IMR-90 (cell line): ENCODE data around the gene KIF20B. TPM values are rescaled to one million over a fixed set of nuclear protein-coding genes. Genes with fewer than 3 reads are reported as not detected.

ENCODE experiments used
- ATAC-seq: fragments of 200-7000 bp; cut with Tn5 transposase; 2 replicates; pipeline ENCODE4 v1.9.1; 2020; ENCODE audit warnings: low read depth, mild to moderate bottlenecking, moderate library complexity
- BruUV-seq: library from RNA; stranded (reverse); fragments of 400-500 nt; replicated peaks from 2 replicates; lab custom pipeline; 2021; lab: Mats Ljungman, UMichigan
- CTCF ChIA-PET: fragments of 300-600 bp; formaldehyde crosslinking; extraction: SDS; loops from one replicate; lab custom pipeline; 2021; ENCODE audit warnings: antibody characterized with exemption; lab: Yijun Ruan, JAX
- POLR2A ChIA-PET: fragments of 300-600 bp; sonication (Branson Sonifier 250); formaldehyde crosslinking; loops from one replicate; lab custom pipeline; 2022; ENCODE audit warnings: antibody characterized with exemption; ENCODE audit not compliant: unreplicated experiment; lab: Charles Lee
- DNase-seq: peaks from one replicate; pipeline ENCODE4 v3.0.0; 2013
- H2AFZ ChIP-seq: replicated peaks from 2 replicates; pipeline ENCODE3; 2013; ENCODE audit warnings: low read length, mild to moderate bottlenecking; ENCODE audit not compliant: poor library complexity
- H2AK5ac ChIP-seq: 2 replicates; pipeline ENCODE4 v1.6.1; 2013; ENCODE audit warnings: low read depth, low read length, inconsistent platforms
- H2AK9ac ChIP-seq: replicated peaks from 2 replicates; pipeline ENCODE3; 2013; ENCODE audit warnings: mild to moderate bottlenecking, low read depth, low read length, moderate library complexity; ENCODE audit not compliant: poor library complexity
- H2BK120ac ChIP-seq: 2 replicates; pipeline ENCODE4 v1.6.1; 2013; ENCODE audit warnings: low read depth, low read length, inconsistent platforms
- H2BK15ac ChIP-seq: 3 replicates; pipeline ENCODE4 v1.6.1; 2013; ENCODE audit warnings: low read depth, low read length, inconsistent platforms
- H2BK20ac ChIP-seq: 2 replicates; pipeline ENCODE4 v1.6.1; 2013; ENCODE audit warnings: low read depth, mild to moderate bottlenecking, inconsistent platforms, low read length, moderate library complexity
- H2BK5ac ChIP-seq: 2 replicates; pipeline ENCODE4 v1.6.1; 2013; ENCODE audit warnings: mild to moderate bottlenecking, low read depth, low read length, inconsistent platforms; ENCODE audit not compliant: poor library complexity, severe bottlenecking
- H3K14ac ChIP-seq: replicated peaks from 2 replicates; pipeline ENCODE4 v1.6.1; 2013; ENCODE audit warnings: low read depth, low read length, inconsistent platforms
- H3K18ac ChIP-seq: 2 replicates; pipeline ENCODE4 v1.6.1; 2013; ENCODE audit warnings: low read depth, low read length, control low read depth
- H3K23ac ChIP-seq: 2 replicates; pipeline ENCODE4 v1.6.1; 2013; ENCODE audit warnings: low read depth, low read length, inconsistent platforms
- H3K27ac ChIP-seq: 2 replicates; pipeline ENCODE4 v1.5.1; 2013; ENCODE audit warnings: mild to moderate bottlenecking, control low read depth, low read length; ENCODE audit not compliant: insufficient read depth
- H3K27me3 ChIP-seq: 2 replicates; pipeline ENCODE4 v1.6.1; 2013; ENCODE audit warnings: low read length; ENCODE audit not compliant: control insufficient read depth, insufficient read depth
- H3K36me3 ChIP-seq: 2 replicates; pipeline ENCODE4 v1.6.1; 2013; ENCODE audit warnings: low read length, mixed read lengths; ENCODE audit not compliant: control insufficient read depth, insufficient read depth
- H3K4ac ChIP-seq: 2 replicates; pipeline ENCODE4 v1.6.1; 2013; ENCODE audit warnings: low read depth, low read length, inconsistent platforms
- H3K4me1 ChIP-seq: 2 replicates; pipeline ENCODE4 v1.6.1; 2013; ENCODE audit warnings: low read length, mixed read lengths; ENCODE audit not compliant: control insufficient read depth, insufficient read depth
- H3K4me2 ChIP-seq: 2 replicates; pipeline ENCODE4 v1.6.1; 2013; ENCODE audit warnings: low read depth, mild to moderate bottlenecking, control low read depth, low read length, moderate library complexity
- H3K4me3 ChIP-seq: 2 replicates; pipeline ENCODE4 v1.5.1; 2013; ENCODE audit warnings: low read depth, mild to moderate bottlenecking, control low read depth, low read length, moderate library complexity; ENCODE audit not compliant: insufficient read depth
- H3K56ac ChIP-seq: 2 replicates; pipeline ENCODE4 v1.6.1; 2013; ENCODE audit warnings: low read length, inconsistent platforms; ENCODE audit not compliant: insufficient read depth; ENCODE audit errors: extremely low read depth
- H3K79me1 ChIP-seq, 2 experiments: 2 replicates each; pipeline ENCODE4 v1.6.1; 2013; ENCODE audit warnings: low read length in 2 of 2, inconsistent platforms in 1 of 2, low read depth in 1 of 2
- H3K9ac ChIP-seq: 2 replicates; pipeline ENCODE4 v1.6.1; 2013; ENCODE audit warnings: low read depth, low read length, control low read depth
- H3K9me1 ChIP-seq: 2 replicates; pipeline ENCODE4 v1.6.1; 2013; ENCODE audit warnings: low read length, inconsistent platforms; ENCODE audit not compliant: insufficient read depth
- H3K9me3 ChIP-seq: 2 replicates; pipeline ENCODE4 v1.6.1; 2013; ENCODE audit warnings: low read length; ENCODE audit not compliant: control insufficient read depth, insufficient read depth
- H4K20me1 ChIP-seq: 2 replicates; pipeline ENCODE4 v1.6.1; 2013; ENCODE audit warnings: low read length, inconsistent platforms; ENCODE audit not compliant: insufficient read depth
- H4K5ac ChIP-seq: 2 replicates; pipeline ENCODE4 v1.6.1; 2013; ENCODE audit warnings: mild to moderate bottlenecking, low read depth, low read length, control low read depth
- H4K8ac ChIP-seq, 2 experiments: 2 replicates each; pipeline ENCODE4 v1.6.1; 2013; ENCODE audit warnings: low read depth in 2 of 2, low read length in 2 of 2, control low read depth in 1 of 2, inconsistent platforms in 1 of 2
- H4K91ac ChIP-seq: 2 replicates; pipeline ENCODE4 v1.6.1; 2013; ENCODE audit warnings: low read depth, low read length, inconsistent platforms; ENCODE audit not compliant: insufficient read depth
- BHLHE40 ChIP-seq: fragments of 150-350 bp; IDR thresholded peaks from 2 replicates; pipeline ENCODE4 v1.6.1; 2016; ENCODE audit warnings: mild to moderate bottlenecking, low read depth, low read length
- CEBPB ChIP-seq: IDR thresholded peaks from 2 replicates; pipeline ENCODE4 v1.6.1; 2012; ENCODE audit warnings: low read depth, low read length, improper control_type of control experiment
- ELK1 ChIP-seq: fragments of 150-350 bp; IDR thresholded peaks from 2 replicates; pipeline ENCODE4 v1.6.1; 2016; ENCODE audit warnings: low read depth, mild to moderate bottlenecking, low read length, moderate library complexity, borderline replicate concordance
- FOS ChIP-seq: fragments of 150-350 bp; IDR thresholded peaks from 2 replicates; pipeline ENCODE4 v1.6.1; 2016; ENCODE audit warnings: low read depth, low read length
- MAZ ChIP-seq: IDR thresholded peaks from 2 replicates; pipeline ENCODE4 v1.6.1; 2012; ENCODE audit warnings: low read depth, mild to moderate bottlenecking, low read length, improper control_type of control experiment, moderate library complexity, borderline replicate concordance
- MXI1 ChIP-seq: IDR thresholded peaks from 2 replicates; pipeline ENCODE4 v1.6.1; 2012; ENCODE audit warnings: low read depth, mild to moderate bottlenecking, low read length, moderate library complexity, borderline replicate concordance
- RAD21 ChIP-seq: IDR thresholded peaks from 2 replicates; pipeline ENCODE4 v1.6.1; 2012; ENCODE audit warnings: low read length, improper control_type of control experiment
- WGBS, 2 experiments: methylation state at CpG; one replicate each; pipeline versions ENCODE4 v1.1.5 to v1.1.7; 2013; ENCODE audit warnings: missing lambda C conversion rate in 2 of 2; ENCODE audit not compliant: insufficient read length in 1 of 2; ENCODE audit errors: extremely low coverage in 2 of 2; 5-methylcytosine and 5-hydroxymethylcytosine counted together
- dilution Hi-C: fragments of 300-500 bp; cut with HindIII; formaldehyde crosslinking; loops from one replicate; pipeline ENCODE4 v1.14.3; 2018; ENCODE audit warnings: low sequenced_read_pairs; ENCODE audit not compliant: unreplicated experiment
- in situ Hi-C: fragments of 300-500 bp; cut with MboI; formaldehyde crosslinking; loops from 3 replicates; pipeline ENCODE4 v1.14.3; 2019; ENCODE audit warnings: low sequenced_read_pairs, inconsistent platforms, mixed read lengths
- intact Hi-C: fragments of 100-400 bp; cut with micrococcal nuclease; formaldehyde crosslinking; loops from 2 replicates; pipeline ENCODE4 v1.10.0; 2022
- polyA plus RNA-seq, 3 experiments: library from polyadenylated mRNA; depleted of rRNA; stranded (reverse); fragments of >200 nt; gene quantifications; 2 replicates each; pipeline ENCODE4 v1.2.3, GENCODE V29; 2012; ENCODE audit warnings: low replicate concordance in 1 of 3
- total RNA-seq: library from RNA; depleted of rRNA; stranded (reverse); fragments of >200 nt; gene quantifications from 2 replicates; pipeline ENCODE4 v1.2.3, GENCODE V29; 2012

KIF20B gene
- total and polyA plus RNA-seq, 2 of the 4 experiments (the other 2 are of a cell fraction) = 3.1 to 23.5 TPM

- Histone ChIP-seq H3K27ac (no peak overlapping the region), H3K4ac (no peak overlapping the region), H3K56ac (no peak overlapping the region), H4K8ac (no peak overlapping the region), H3K79me1 (peaks cover 5 to 6% of the 10 kb centered on the region in 2 experiments; a peak in 3 of 4 replicates), H2BK5ac (no peak overlapping the region), H4K20me1 (no peaks in the 10 kb centered on the region), H3K14ac (no peak overlapping the region), H2AFZ (no peak overlapping the region), H3K23ac (no peak overlapping the region), H3K9me3 (no peaks in the 10 kb centered on the region), H4K91ac (no peak overlapping the region), H2AK5ac (no peak overlapping the region), H3K18ac (no peak overlapping the region), H4K5ac (no peak overlapping the region), H2BK15ac (no peak overlapping the region), H2BK20ac (no peak overlapping the region), H3K4me1 (peaks cover 2% of the 10 kb centered on the region; the same call in 1 of the 2 replicates), H2BK120ac (no peak overlapping the region), H3K36me3 (no peaks in the 10 kb centered on the region), H3K9ac (no peak overlapping the region), H2AK9ac (no peak overlapping the region), H3K9me1 (0 out of 2 replicates have a peak, but pooled peaks cover 2% of the 10 kb centered on the region), H3K4me3 (no peak overlapping the region), H3K4me2 (no peak overlapping the region), H3K27me3 (no peaks in the 10 kb centered on the region)
- no CpG with 5 or more reads among the region's 3 CpGs for WGBS, 2 experiments
- ATAC-seq (no peak), DNase-seq (no peak)
- BruUV-seq = no TSS peak
- intact Hi-C loops = no loop called here
- POLR2A ChIA-PET = no interaction called here
- in situ Hi-C loops = no loop called here
- CTCF ChIA-PET = interaction anchor here (0.6 kb wide), 1 partner anchor 1119 kb away, joined by 3 read pairs; no protein-coding TSS in a partner anchor
- dilution Hi-C loops = no loop called here
- TF ChIP-seq FOS = no peak
- TF ChIP-seq MXI1 = no peak
- no peak for TF ChIP-seq ELK1
- TF ChIP-seq BHLHE40 = no peak
- TF ChIP-seq MAZ = no peak
- no peak for TF ChIP-seq CEBPB
- no peak for TF ChIP-seq RAD21
Observed at GRCh38 chr10:89697946-89698345, 3.4 kb upstream of the KIF20B start.
